Epidermal melanocyte (primary cell): Measurements from ENCODE around the gene UBE2R2.
"Not testable (repeated sequence)": the region's sequence is repeated elsewhere in the genome, so short reads cannot be mapped to it uniquely, and the experiment has no call there.

Source experiments
- DNase-seq: peaks from one replicate; pipeline ENCODE4 v3.0.0; 2011; ENCODE audit warnings: low spot score; ENCODE audit not compliant: insufficient read length

Gene UBE2R2

GRCh38 chr9:33816327-33817252 lies at the start of gene UBE2R2:
TSS of gene UBE2R2 (plus strand) at chr9:33817160. CDS start at chr9:33817758, 598 bp downstream.
- DNase-seq: peak; percentile 89

DNA sequence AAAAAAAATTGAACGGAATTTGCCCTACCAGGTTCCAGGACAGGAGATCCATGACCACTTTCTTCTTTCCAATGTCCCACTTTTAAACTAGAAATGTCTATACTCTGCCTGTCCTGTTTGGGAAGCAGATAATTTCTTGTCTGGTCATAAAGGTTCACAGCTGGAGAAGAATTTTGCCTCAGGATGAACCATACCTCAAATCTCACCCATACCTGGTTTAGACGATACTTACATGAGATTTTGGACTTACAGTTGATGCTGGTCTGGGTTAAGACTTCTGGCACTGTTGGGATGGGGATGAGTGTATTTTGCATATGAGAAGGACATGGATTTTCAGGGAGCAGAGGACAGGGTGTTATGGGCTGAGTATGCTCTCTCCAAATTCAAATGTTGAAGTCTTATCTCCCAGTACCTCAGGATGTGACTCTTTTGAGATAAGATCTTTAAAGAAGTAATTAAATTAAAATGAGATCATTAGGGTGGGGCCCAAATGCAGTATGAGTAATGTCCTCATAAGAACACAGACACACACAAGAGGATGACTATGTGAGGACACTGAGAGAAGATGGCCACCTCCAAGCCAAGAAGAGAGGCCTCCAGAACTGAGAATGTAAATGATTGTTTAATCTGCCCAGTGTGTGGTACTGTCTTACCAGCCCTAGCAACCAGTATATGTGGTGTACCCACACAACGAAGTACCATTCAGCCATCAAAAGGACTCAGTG lies 46.6 kb upstream of the UBE2R2 start:
- not testable (repeated sequence) for DNase-seq

DNA sequence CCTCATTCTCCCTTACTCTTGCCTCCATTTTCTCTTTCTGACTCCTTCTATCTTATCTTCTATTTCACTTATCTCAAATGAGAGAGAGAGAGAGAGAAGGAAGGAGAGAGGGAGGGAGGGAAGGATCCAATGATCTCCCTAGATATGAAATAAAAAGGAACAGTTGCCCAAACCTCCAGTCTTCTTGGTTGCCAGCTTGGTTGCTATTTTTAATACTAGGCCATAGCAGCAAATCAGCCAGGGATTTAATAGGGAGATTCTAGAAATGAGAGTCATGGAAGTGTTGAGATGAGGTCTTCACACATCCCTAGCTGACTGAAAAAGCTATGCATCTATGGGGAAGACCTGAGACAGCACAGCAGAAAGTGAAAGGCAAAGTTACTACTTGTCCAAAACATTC lies 43.8 kb upstream of the UBE2R2 start:
- not testable (repeated sequence) for DNase-seq

DNA sequence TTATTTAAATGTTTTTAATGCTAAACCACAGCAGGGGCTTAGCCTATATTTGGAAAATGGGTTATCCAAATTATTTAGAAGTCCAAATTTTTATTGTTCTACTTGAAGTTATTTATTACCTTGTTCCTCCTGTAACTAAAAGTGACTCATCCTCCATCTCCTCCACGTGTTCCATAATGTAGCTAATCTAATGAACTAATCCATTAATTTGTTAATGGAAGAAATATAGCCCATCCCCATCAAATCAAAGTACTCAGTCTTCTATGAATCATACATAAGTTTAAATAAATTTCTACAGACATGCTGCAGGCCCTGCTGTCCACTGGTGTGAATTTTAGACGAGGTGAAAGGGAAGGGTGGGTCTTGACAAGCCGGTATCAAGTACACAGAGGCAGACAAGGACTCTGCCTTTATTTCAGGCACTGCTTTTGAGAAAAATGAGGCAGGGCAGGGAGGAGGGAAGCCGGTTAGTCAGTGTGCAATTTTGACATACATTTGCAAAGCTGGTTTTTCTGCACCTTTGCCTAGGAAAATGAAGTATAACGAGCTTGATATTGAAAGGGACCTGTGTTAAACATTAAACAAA lies 42.8 kb upstream of the UBE2R2 start:
- DNase-seq: not testable (repeated sequence)

GRCh38 chr9:33776578-33776977 lies 40.4 kb upstream of the UBE2R2 start:
- no peak for DNase-seq

- DNase-seq: peak; percentile 55
Observed at GRCh38 chr9:33778700-33779351, 38.1 kb upstream of the UBE2R2 start.

- DNase-seq: no peak
Observed at GRCh38 chr9:33780276-33780675, 36.7 kb upstream of the UBE2R2 start.

GRCh38 chr9:33781736-33782135 lies 35.2 kb upstream of the UBE2R2 start:
- no peak for DNase-seq

DNA sequence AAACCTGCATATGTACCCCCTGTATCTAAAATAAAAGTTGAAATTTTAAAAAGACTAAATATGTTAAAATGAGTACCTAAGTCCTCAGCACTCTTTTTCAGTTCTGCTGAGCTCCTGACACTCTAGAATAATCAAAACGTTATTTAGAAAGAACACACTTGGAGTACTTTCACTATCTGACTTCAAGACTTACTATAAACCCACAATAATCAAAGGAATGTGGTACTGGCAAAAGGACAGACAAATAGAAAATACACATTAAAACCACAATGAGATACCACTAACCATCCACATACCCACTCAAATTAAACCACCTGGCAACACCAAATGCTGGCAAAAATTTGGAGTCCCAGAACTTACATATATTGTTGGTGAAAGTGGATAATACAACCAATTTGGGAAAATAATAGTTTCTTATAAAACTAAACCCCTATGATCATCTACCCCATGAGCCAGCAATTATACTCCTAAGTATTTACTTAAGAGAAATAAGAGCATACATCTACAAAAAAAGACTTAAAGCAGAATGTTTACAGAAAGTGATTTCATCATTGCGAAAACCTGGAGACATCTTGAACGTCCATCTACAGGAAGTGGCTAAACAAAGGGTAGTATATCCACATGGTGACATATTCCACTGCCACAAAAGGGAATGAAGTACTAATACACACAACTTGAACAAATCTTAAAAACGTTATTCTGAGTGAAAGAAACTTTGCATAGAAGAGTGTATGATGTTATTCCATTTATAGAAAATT lies 34.4 kb upstream of the UBE2R2 start:
- no peak for DNase-seq

DNA sequence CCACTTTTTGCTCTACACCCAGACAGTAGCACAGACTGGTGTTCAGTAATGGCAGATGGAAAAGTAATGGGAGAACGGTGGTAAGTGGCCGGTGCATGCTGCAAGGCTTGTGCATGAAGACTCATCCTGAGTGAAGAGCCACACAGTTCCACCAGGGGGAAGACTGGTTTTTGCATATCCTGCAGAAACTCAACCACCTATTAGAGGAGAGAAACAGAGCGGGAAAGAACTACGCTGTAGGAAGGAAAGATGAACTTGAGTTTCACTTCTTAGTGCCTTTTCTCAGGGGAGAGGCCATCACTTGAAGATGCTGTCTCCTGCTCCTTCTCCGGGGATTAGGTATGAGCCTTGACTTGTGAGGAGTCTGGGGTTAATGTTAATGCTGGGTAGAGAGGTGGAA lies 31.0 kb upstream of the UBE2R2 start:
- DNase-seq: no peak

DNA sequence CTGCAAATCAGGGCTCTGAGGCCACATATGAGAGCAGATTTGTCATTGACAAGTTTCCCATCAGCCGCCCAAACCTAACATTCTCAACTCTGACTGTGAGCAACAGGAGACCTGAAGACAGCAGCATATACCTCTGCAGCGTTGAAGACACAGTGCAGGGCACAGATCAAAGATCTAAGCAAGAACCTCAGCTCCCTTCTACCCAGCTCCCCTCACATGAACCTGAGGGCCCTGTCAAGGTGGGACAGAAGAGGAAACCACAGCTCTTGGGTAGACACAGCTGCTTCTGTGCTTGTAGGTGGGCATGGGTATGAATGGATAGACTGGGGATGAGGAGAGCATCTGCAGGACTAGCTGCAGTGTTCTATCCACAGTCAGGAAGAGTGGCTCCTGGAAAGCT lies 30.3 kb upstream of the UBE2R2 start:
- DNase-seq: no peak

DNA sequence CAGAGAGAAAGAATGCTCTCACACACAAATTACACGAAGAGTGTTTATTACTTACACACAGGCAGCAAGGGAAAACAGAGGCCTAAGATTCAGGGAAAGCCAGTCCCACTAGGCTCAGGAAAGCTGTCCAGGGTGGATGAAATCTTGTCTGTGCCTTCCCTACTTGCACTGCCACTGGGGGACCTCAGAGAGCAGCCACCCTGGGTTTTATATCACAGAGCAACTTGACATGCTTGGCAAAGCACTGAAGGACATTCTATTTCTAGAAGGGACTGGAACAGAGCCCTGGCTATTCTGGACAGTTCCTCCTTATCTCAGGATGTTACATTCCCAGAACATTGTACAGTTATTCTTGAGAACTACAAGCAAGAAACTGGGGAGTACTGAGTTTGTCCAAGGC lies 29.1 kb upstream of the UBE2R2 start:
- DNase-seq: no peak

GRCh38 chr9:33789429-33789828 lies 27.5 kb upstream of the UBE2R2 start:
- not testable (repeated sequence) for DNase-seq

- DNase-seq: no peak
Observed at GRCh38 chr9:33791117-33791516, 25.8 kb upstream of the UBE2R2 start.

- not testable (repeated sequence) for DNase-seq
Observed at GRCh38 chr9:33793496-33793895, 23.5 kb upstream of the UBE2R2 start.

GRCh38 chr9:33794560-33794959 lies 22.4 kb upstream of the UBE2R2 start:
- DNase-seq: no peak

- no peak for DNase-seq
Observed at GRCh38 chr9:33795281-33795680, 21.7 kb upstream of the UBE2R2 start, which contains the start of gene PRSS3. TSS of gene PRSS3 (plus strand) at chr9:33795561. CDS start at chr9:33795574, 13 bp downstream.

- no peak for DNase-seq
Observed at GRCh38 chr9:33795819-33796218, 21.1 kb upstream of the UBE2R2 start.

DNA sequence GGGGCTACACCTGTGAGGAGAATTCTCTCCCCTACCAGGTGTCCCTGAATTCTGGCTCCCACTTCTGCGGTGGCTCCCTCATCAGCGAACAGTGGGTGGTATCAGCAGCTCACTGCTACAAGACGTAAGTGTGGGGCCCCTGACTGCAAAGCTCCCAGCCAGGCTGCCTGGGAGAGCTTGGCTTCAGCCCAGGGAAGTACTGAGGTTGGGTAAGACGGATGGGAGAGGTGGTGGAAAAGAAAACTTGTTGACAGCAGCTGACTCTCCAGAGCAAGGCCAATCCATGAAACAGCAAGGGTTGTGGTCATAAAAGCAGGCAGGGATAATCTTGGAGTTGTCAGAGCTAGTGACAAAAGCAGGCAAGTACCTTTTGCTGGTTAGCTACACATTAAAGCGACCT lies 20.3 kb upstream of the UBE2R2 start:
- DNase-seq: not testable (repeated sequence)

GRCh38 chr9:33797837-33798236 lies 19.1 kb upstream of the UBE2R2 start:
- no peak for DNase-seq

DNA sequence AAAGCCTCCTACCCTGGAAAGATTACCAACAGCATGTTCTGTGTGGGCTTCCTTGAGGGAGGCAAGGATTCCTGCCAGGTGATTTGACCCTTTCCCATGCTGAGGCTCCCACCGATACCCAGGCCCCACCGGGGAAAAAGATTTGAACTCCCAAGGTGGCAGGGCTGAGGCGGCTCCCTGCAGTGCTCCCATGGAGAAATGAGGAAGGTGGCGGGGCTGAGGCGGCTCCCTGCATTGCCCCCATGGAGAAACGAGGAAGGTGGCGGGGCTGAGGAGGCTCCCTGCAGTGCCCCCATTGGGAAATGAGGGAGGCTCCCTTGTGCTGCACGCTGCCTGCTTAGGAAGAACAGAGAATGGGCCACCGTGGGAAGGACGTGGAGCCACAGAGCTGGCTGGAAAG lies 18.4 kb upstream of the UBE2R2 start:
- DNase-seq: no peak
